Measurements from ENCODE around the gene CNKSR1.

GRCh38 chr1:26212726-26213125, 35.4 kb downstream of the CNKSR1 start:
- TF ChIP-seq CTCF (IDR thresholded peaks at IDR 0.05; ENCODE audit: low read length) (no peak), EZH2 (IDR thresholded peaks at IDR 0.05; ENCODE audit: borderline replicate concordance, low read length) (no peak)
